IMR-90 (cell line): Measurements from ENCODE around the gene GK. TPM values are rescaled to one million over a fixed set of nuclear protein-coding genes. Genes with fewer than 3 reads are reported as not detected.

Experiments used
- ATAC-seq: fragments of 200-7000 bp; cut with Tn5 transposase; 2 replicates; pipeline ENCODE4 v1.9.1; 2020; ENCODE audit warnings: low read depth, mild to moderate bottlenecking, moderate library complexity
- BruUV-seq: library from RNA; stranded (reverse); fragments of 400-500 nt; replicated peaks from 2 replicates; lab custom pipeline; 2021; lab: Mats Ljungman, UMichigan
- CTCF ChIA-PET: fragments of 300-600 bp; formaldehyde crosslinking; extraction: SDS; loops from one replicate; lab custom pipeline; 2021; ENCODE audit warnings: antibody characterized with exemption; lab: Yijun Ruan, JAX
- POLR2A ChIA-PET: fragments of 300-600 bp; sonication (Branson Sonifier 250); formaldehyde crosslinking; loops from one replicate; lab custom pipeline; 2022; ENCODE audit warnings: antibody characterized with exemption; ENCODE audit not compliant: unreplicated experiment; lab: Charles Lee
- DNase-seq: peaks from one replicate; pipeline ENCODE4 v3.0.0; 2013
- H2AFZ ChIP-seq: replicated peaks from 2 replicates; pipeline ENCODE3; 2013; ENCODE audit warnings: low read length, mild to moderate bottlenecking; ENCODE audit not compliant: poor library complexity
- H2AK5ac ChIP-seq: 2 replicates; pipeline ENCODE4 v1.6.1; 2013; ENCODE audit warnings: low read depth, low read length, inconsistent platforms
- H2AK9ac ChIP-seq: replicated peaks from 2 replicates; pipeline ENCODE3; 2013; ENCODE audit warnings: mild to moderate bottlenecking, low read depth, low read length, moderate library complexity; ENCODE audit not compliant: poor library complexity
- H2BK120ac ChIP-seq: 2 replicates; pipeline ENCODE4 v1.6.1; 2013; ENCODE audit warnings: low read depth, low read length, inconsistent platforms
- H2BK15ac ChIP-seq: 3 replicates; pipeline ENCODE4 v1.6.1; 2013; ENCODE audit warnings: low read depth, low read length, inconsistent platforms
- H2BK20ac ChIP-seq: 2 replicates; pipeline ENCODE4 v1.6.1; 2013; ENCODE audit warnings: low read depth, mild to moderate bottlenecking, inconsistent platforms, low read length, moderate library complexity
- H2BK5ac ChIP-seq: 2 replicates; pipeline ENCODE4 v1.6.1; 2013; ENCODE audit warnings: mild to moderate bottlenecking, low read depth, low read length, inconsistent platforms; ENCODE audit not compliant: poor library complexity, severe bottlenecking
- H3K14ac ChIP-seq: replicated peaks from 2 replicates; pipeline ENCODE4 v1.6.1; 2013; ENCODE audit warnings: low read depth, low read length, inconsistent platforms
- H3K18ac ChIP-seq: 2 replicates; pipeline ENCODE4 v1.6.1; 2013; ENCODE audit warnings: low read depth, low read length, control low read depth
- H3K23ac ChIP-seq: 2 replicates; pipeline ENCODE4 v1.6.1; 2013; ENCODE audit warnings: low read depth, low read length, inconsistent platforms
- H3K27ac ChIP-seq: 2 replicates; pipeline ENCODE4 v1.5.1; 2013; ENCODE audit warnings: mild to moderate bottlenecking, control low read depth, low read length; ENCODE audit not compliant: insufficient read depth
- H3K27me3 ChIP-seq: 2 replicates; pipeline ENCODE4 v1.6.1; 2013; ENCODE audit warnings: low read length; ENCODE audit not compliant: control insufficient read depth, insufficient read depth
- H3K36me3 ChIP-seq: 2 replicates; pipeline ENCODE4 v1.6.1; 2013; ENCODE audit warnings: low read length, mixed read lengths; ENCODE audit not compliant: control insufficient read depth, insufficient read depth
- H3K4ac ChIP-seq: 2 replicates; pipeline ENCODE4 v1.6.1; 2013; ENCODE audit warnings: low read depth, low read length, inconsistent platforms
- H3K4me1 ChIP-seq: 2 replicates; pipeline ENCODE4 v1.6.1; 2013; ENCODE audit warnings: low read length, mixed read lengths; ENCODE audit not compliant: control insufficient read depth, insufficient read depth
- H3K4me2 ChIP-seq: 2 replicates; pipeline ENCODE4 v1.6.1; 2013; ENCODE audit warnings: low read depth, mild to moderate bottlenecking, control low read depth, low read length, moderate library complexity
- H3K4me3 ChIP-seq: 2 replicates; pipeline ENCODE4 v1.5.1; 2013; ENCODE audit warnings: low read depth, mild to moderate bottlenecking, control low read depth, low read length, moderate library complexity; ENCODE audit not compliant: insufficient read depth
- H3K56ac ChIP-seq: 2 replicates; pipeline ENCODE4 v1.6.1; 2013; ENCODE audit warnings: low read length, inconsistent platforms; ENCODE audit not compliant: insufficient read depth; ENCODE audit errors: extremely low read depth
- H3K79me1 ChIP-seq, 2 experiments: 2 replicates each; pipeline ENCODE4 v1.6.1; 2013; ENCODE audit warnings: low read length in 2 of 2, inconsistent platforms in 1 of 2, low read depth in 1 of 2
- H3K9ac ChIP-seq: 2 replicates; pipeline ENCODE4 v1.6.1; 2013; ENCODE audit warnings: low read depth, low read length, control low read depth
- H3K9me1 ChIP-seq: 2 replicates; pipeline ENCODE4 v1.6.1; 2013; ENCODE audit warnings: low read length, inconsistent platforms; ENCODE audit not compliant: insufficient read depth
- H3K9me3 ChIP-seq: 2 replicates; pipeline ENCODE4 v1.6.1; 2013; ENCODE audit warnings: low read length; ENCODE audit not compliant: control insufficient read depth, insufficient read depth
- H4K20me1 ChIP-seq: 2 replicates; pipeline ENCODE4 v1.6.1; 2013; ENCODE audit warnings: low read length, inconsistent platforms; ENCODE audit not compliant: insufficient read depth
- H4K5ac ChIP-seq: 2 replicates; pipeline ENCODE4 v1.6.1; 2013; ENCODE audit warnings: mild to moderate bottlenecking, low read depth, low read length, control low read depth
- H4K8ac ChIP-seq, 2 experiments: 2 replicates each; pipeline ENCODE4 v1.6.1; 2013; ENCODE audit warnings: low read depth in 2 of 2, low read length in 2 of 2, control low read depth in 1 of 2, inconsistent platforms in 1 of 2
- H4K91ac ChIP-seq: 2 replicates; pipeline ENCODE4 v1.6.1; 2013; ENCODE audit warnings: low read depth, low read length, inconsistent platforms; ENCODE audit not compliant: insufficient read depth
- BHLHE40 ChIP-seq: fragments of 150-350 bp; IDR thresholded peaks from 2 replicates; pipeline ENCODE4 v1.6.1; 2016; ENCODE audit warnings: mild to moderate bottlenecking, low read depth, low read length
- CEBPB ChIP-seq: IDR thresholded peaks from 2 replicates; pipeline ENCODE4 v1.6.1; 2012; ENCODE audit warnings: low read depth, low read length, improper control_type of control experiment
- CHD1 ChIP-seq: IDR thresholded peaks from 2 replicates; pipeline ENCODE4 v1.6.1; 2012; ENCODE audit warnings: low read depth, low read length, improper control_type of control experiment
- CTCF ChIP-seq: conservative IDR thresholded peaks from 2 replicates; pipeline ENCODE4 v1.5.1; 2012; ENCODE audit warnings: mild to moderate bottlenecking, low read depth, low read length, improper control_type of control experiment
- ELK1 ChIP-seq: fragments of 150-350 bp; IDR thresholded peaks from 2 replicates; pipeline ENCODE4 v1.6.1; 2016; ENCODE audit warnings: low read depth, mild to moderate bottlenecking, low read length, moderate library complexity, borderline replicate concordance
- FOS ChIP-seq: fragments of 150-350 bp; IDR thresholded peaks from 2 replicates; pipeline ENCODE4 v1.6.1; 2016; ENCODE audit warnings: low read depth, low read length
- MAFK ChIP-seq: IDR thresholded peaks from 2 replicates; pipeline ENCODE4 v1.6.1; 2012; ENCODE audit warnings: low read depth, low read length, improper control_type of control experiment
- MAZ ChIP-seq: IDR thresholded peaks from 2 replicates; pipeline ENCODE4 v1.6.1; 2012; ENCODE audit warnings: low read depth, mild to moderate bottlenecking, low read length, improper control_type of control experiment, moderate library complexity, borderline replicate concordance
- MXI1 ChIP-seq: IDR thresholded peaks from 2 replicates; pipeline ENCODE4 v1.6.1; 2012; ENCODE audit warnings: low read depth, mild to moderate bottlenecking, low read length, moderate library complexity, borderline replicate concordance
- NFE2L2 ChIP-seq: fragments of 150-350 bp; IDR thresholded peaks from 2 replicates; pipeline ENCODE4 v1.6.1; 2016; ENCODE audit warnings: low read depth, mild to moderate bottlenecking, low read length
- POLR2A ChIP-seq: IDR thresholded peaks from 2 replicates; pipeline ENCODE4 v1.6.1; 2012; ENCODE audit warnings: mild to moderate bottlenecking, low read depth, low read length
- RAD21 ChIP-seq: IDR thresholded peaks from 2 replicates; pipeline ENCODE4 v1.6.1; 2012; ENCODE audit warnings: low read length, improper control_type of control experiment
- RCOR1 ChIP-seq: IDR thresholded peaks from 2 replicates; pipeline ENCODE4 v1.6.1; 2012; ENCODE audit warnings: mild to moderate bottlenecking, low read length, improper control_type of control experiment; ENCODE audit not compliant: insufficient replicate concordance
- RFX5 ChIP-seq: IDR thresholded peaks from 2 replicates; pipeline ENCODE4 v1.8.0; 2012; ENCODE audit warnings: low read depth, mild to moderate bottlenecking, low read length, moderate library complexity
- SMC3 ChIP-seq: fragments of 150-350 bp; IDR thresholded peaks from 2 replicates; pipeline ENCODE4 v1.6.1; 2016; ENCODE audit warnings: low read depth, mild to moderate bottlenecking, antibody characterized with exemption, low read length, moderate library complexity
- USF2 ChIP-seq: fragments of 150-350 bp; IDR thresholded peaks from 2 replicates; pipeline ENCODE4 v1.6.1; 2017; ENCODE audit warnings: mild to moderate bottlenecking, antibody characterized with exemption, low read length, low read depth
- WGBS, 2 experiments: methylation state at CpG; one replicate each; pipeline versions ENCODE4 v1.1.5 to v1.1.7; 2013; ENCODE audit warnings: missing lambda C conversion rate in 2 of 2; ENCODE audit not compliant: insufficient read length in 1 of 2; ENCODE audit errors: extremely low coverage in 2 of 2; 5-methylcytosine and 5-hydroxymethylcytosine counted together
- dilution Hi-C: fragments of 300-500 bp; cut with HindIII; formaldehyde crosslinking; loops from one replicate; pipeline ENCODE4 v1.14.3; 2018; ENCODE audit warnings: low sequenced_read_pairs; ENCODE audit not compliant: unreplicated experiment
- in situ Hi-C: fragments of 300-500 bp; cut with MboI; formaldehyde crosslinking; loops from 3 replicates; pipeline ENCODE4 v1.14.3; 2019; ENCODE audit warnings: low sequenced_read_pairs, inconsistent platforms, mixed read lengths
- intact Hi-C: fragments of 100-400 bp; cut with micrococcal nuclease; formaldehyde crosslinking; loops from 2 replicates; pipeline ENCODE4 v1.10.0; 2022
- polyA plus RNA-seq, 3 experiments: library from polyadenylated mRNA; depleted of rRNA; stranded (reverse); fragments of >200 nt; gene quantifications; 2 replicates each; pipeline ENCODE4 v1.2.3, GENCODE V29; 2012; ENCODE audit warnings: low replicate concordance in 1 of 3
- total RNA-seq: library from RNA; depleted of rRNA; stranded (reverse); fragments of >200 nt; gene quantifications from 2 replicates; pipeline ENCODE4 v1.2.3, GENCODE V29; 2012

The GK gene
- total and polyA plus RNA-seq, 2 of the 4 experiments (the other 2 are of a cell fraction) = 7.6 to 9.3 TPM

GRCh38 chrX:30610026-30610425, 43.2 kb upstream of the GK start:
- Histone ChIP-seq H3K9me3 (no peaks in the 10 kb centered on the region), H2BK20ac (no peak overlapping the region), H3K4ac (no peak overlapping the region), H3K4me2 (no peak overlapping the region), H3K23ac (no peak overlapping the region), H2BK15ac (no peak overlapping the region), H4K20me1 (no peaks in the 10 kb centered on the region), H3K9ac (no peak overlapping the region), H3K14ac (no peak overlapping the region), H3K56ac (no peak overlapping the region), H4K91ac (no peak overlapping the region), H3K4me3 (no peak overlapping the region), H3K36me3 (no peaks in the 10 kb centered on the region), H3K79me1 (no peaks in the 10 kb centered on the region), H3K4me1 (no peaks in the 10 kb centered on the region), H4K5ac (no peak overlapping the region), H2AK5ac (no peak overlapping the region), H2AK9ac (no peak overlapping the region), H2BK120ac (no peak overlapping the region), H3K9me1 (no peaks in the 10 kb centered on the region), H3K27ac (no peak overlapping the region), H4K8ac (no peak overlapping the region), H3K27me3 (no peaks in the 10 kb centered on the region), H2BK5ac (no peak overlapping the region), H2AFZ (no peak overlapping the region), H3K18ac (no peak overlapping the region)
- no TSS peak for BruUV-seq
- in situ Hi-C loops = no loop called here
- TF ChIP-seq FOS (no peak), CEBPB (no peak), USF2 (no peak), CHD1 (no peak), ELK1 (no peak), CTCF (no peak), NFE2L2 (no peak), POLR2A (no peak), MXI1 (no peak), RCOR1 (no peak), BHLHE40 (no peak), MAZ (no peak), RFX5 (no peak), RAD21 (no peak), SMC3 (no peak), MAFK (no peak)
- ChIA-PET POLR2A (no interaction called here), CTCF (no interaction called here)
- dilution Hi-C loops = no loop called here
- ATAC-seq = no peak
- DNase-seq = no peak
- WGBS, 2 experiments = no CpG with 5 or more reads among the region's 2 CpGs
- intact Hi-C loops = no loop called here
